Endodermal cell (in vitro differentiated cells): Measurements from ENCODE around the gene GOLT1A. TPM values are rescaled to one million over a fixed set of nuclear protein-coding genes. Genes with fewer than 3 reads are reported as not detected.

ENCODE experiments used
- DNase-seq: peaks from one replicate; pipeline ENCODE4 v3.0.0-alpha.2; 2017
- H3K27ac ChIP-seq: 2 replicates; pipeline ENCODE4 v1.5.1; 2013; ENCODE audit warnings: mild to moderate bottlenecking, low read depth, low read length, moderate library complexity
- H3K27me3 ChIP-seq: 2 replicates; pipeline ENCODE4 v1.6.1; 2013; ENCODE audit warnings: mild to moderate bottlenecking, low read length, moderate library complexity; ENCODE audit not compliant: insufficient read depth, control insufficient read depth, poor library complexity, severe bottlenecking
- H3K36me3 ChIP-seq: 2 replicates; pipeline ENCODE4 v1.7.0; 2013; ENCODE audit warnings: mild to moderate bottlenecking, low read length, moderate library complexity; ENCODE audit not compliant: control insufficient read depth, insufficient read depth
- H3K4me1 ChIP-seq: one replicate; pipeline ENCODE4 v1.7.0; 2013; ENCODE audit warnings: low read length; ENCODE audit not compliant: control insufficient read depth, insufficient read depth
- H3K4me3 ChIP-seq: 2 replicates; pipeline ENCODE4 v1.5.1; 2013; ENCODE audit warnings: mild to moderate bottlenecking, low read length, moderate library complexity
- H3K9ac ChIP-seq: 2 replicates; pipeline ENCODE4 v1.6.1; 2013; ENCODE audit warnings: mild to moderate bottlenecking, low read length, moderate library complexity; ENCODE audit not compliant: poor library complexity, severe bottlenecking; ENCODE audit errors: extremely low read depth
- H3K9me3 ChIP-seq: 2 replicates; pipeline ENCODE4 v1.6.1; 2013; ENCODE audit warnings: mild to moderate bottlenecking, low read length, moderate library complexity; ENCODE audit not compliant: control insufficient read depth
- H3K27ac Mint-ChIP-seq: 2 replicates; pipeline ENCODE4 v1.8.0; 2020; ENCODE audit warnings: mixed read lengths
- H3K27me3 Mint-ChIP-seq: 2 replicates; pipeline ENCODE4 v1.8.0; 2021; ENCODE audit warnings: mild to moderate bottlenecking, mixed read lengths; ENCODE audit not compliant: insufficient read depth
- H3K36me3 Mint-ChIP-seq: 2 replicates; pipeline ENCODE4 v1.8.0; 2020; ENCODE audit warnings: low read depth, mixed read lengths
- H3K4me1 Mint-ChIP-seq: 2 replicates; pipeline ENCODE4 v1.8.0; 2020; ENCODE audit warnings: mixed read lengths
- H3K4me3 Mint-ChIP-seq: 2 replicates; pipeline ENCODE4 v1.8.0; 2020; ENCODE audit warnings: mild to moderate bottlenecking, moderate library complexity, mixed read lengths
- H3K9me3 Mint-ChIP-seq: 2 replicates; pipeline ENCODE4 v1.8.0; 2020; ENCODE audit warnings: mild to moderate bottlenecking, mixed read lengths
- CTCF ChIP-seq: fragments of 200-600 bp; sonication (generic); conservative IDR thresholded peaks from 2 replicates; pipeline ENCODE4 v1.5.0; 2021; ENCODE audit warnings: antibody characterized with exemption, mild to moderate bottlenecking
- WGBS, 2 experiments: methylation state at CpG; one replicate each; pipeline versions ENCODE4 v1.1.5 to v1.1.7; 2013; ENCODE audit warnings: missing lambda C conversion rate in 2 of 2, mixed read lengths in 1 of 2; ENCODE audit not compliant: insufficient coverage in 1 of 2, insufficient read length in 1 of 2; 5-methylcytosine and 5-hydroxymethylcytosine counted together
- total RNA-seq, 2 donors: library from RNA; stranded (reverse); fragmentation: NEBNext Ultra II Directional in 1 of 2; extraction: Animal tissue kit (Norgen Biotek cat#: 25700) in 1 of 2; gene quantifications; 2 replicates in 1 of 2; 3 replicates in 1 of 2; pipeline ENCODE4 v1.2.1, GENCODE V29; 2021

Gene GOLT1A
- total RNA-seq, 2 donors from 2014 or later: 1.8 to 6.2 TPM

GRCh38 chr1:204227996-204228785 is 14.4 kb upstream of the GOLT1A start:
- 95% methylated on average over 12 to 20 of the region's 20 CpGs for WGBS, 2 experiments
- H3K9ac ChIP-seq: no peak overlapping the region
- H3K4me3 ChIP-seq: no peak overlapping the region
- no peak for DNase-seq
- no peak overlapping the region for H3K27ac ChIP-seq
- Mint-ChIP-seq H3K27ac (no peak overlapping the region), H3K27me3 (no peaks in the 10 kb centered on the region), H3K4me3 (no peak overlapping the region), H3K36me3 (peaks cover 64% of the 10 kb centered on the region), H3K9me3 (no peaks in the 10 kb centered on the region), H3K4me1 (no peaks in the 10 kb centered on the region)
- no peak for TF ChIP-seq CTCF
- H3K4me1 ChIP-seq: no peaks in the 10 kb centered on the region
- H3K36me3 ChIP-seq: peaks cover 9% of the 10 kb centered on the region
- no peaks in the 10 kb centered on the region for H3K27me3 ChIP-seq
- H3K9me3 ChIP-seq: no peaks in the 10 kb centered on the region

GRCh38 chr1:204227351-204227750 is 13.6 kb upstream of the GOLT1A start:
- no peak overlapping the region for H3K4me3 Mint-ChIP-seq
- Histone ChIP-seq H3K27ac (no peak overlapping the region), H3K27me3 (no peaks in the 10 kb centered on the region), H3K36me3 (peaks cover 6% of the 10 kb centered on the region), H3K4me1 (no peaks in the 10 kb centered on the region), H3K9me3 (no peaks in the 10 kb centered on the region), H3K4me3 (no peak overlapping the region), H3K9ac (no peak overlapping the region)
- no peaks in the 10 kb centered on the region for H3K4me1 Mint-ChIP-seq
- no peak for DNase-seq
- TF ChIP-seq CTCF: no peak
- no peaks in the 10 kb centered on the region for H3K9me3 Mint-ChIP-seq
- H3K27ac Mint-ChIP-seq: no peak overlapping the region
- no peaks in the 10 kb centered on the region for H3K27me3 Mint-ChIP-seq
- WGBS, 2 experiments: 90 to 94% methylated on average over 2 of the region's 2 CpGs
- H3K36me3 Mint-ChIP-seq: peaks cover 62% of the 10 kb centered on the region

- Histone ChIP-seq H3K9ac (no peak overlapping the region), H3K4me1 (no peaks in the 10 kb centered on the region), H3K36me3 (no peaks in the 10 kb centered on the region), H3K4me3 (no peak overlapping the region), H3K27me3 (no peaks in the 10 kb centered on the region), H3K27ac (no peak overlapping the region), H3K9me3 (no peaks in the 10 kb centered on the region)
- no peak for DNase-seq
- no peaks in the 10 kb centered on the region for H3K27me3 Mint-ChIP-seq
- no peak for TF ChIP-seq CTCF
- no peak overlapping the region for H3K27ac Mint-ChIP-seq
- H3K4me1 Mint-ChIP-seq: peaks cover 8% of the 10 kb centered on the region
- peaks cover 53% of the 10 kb centered on the region for H3K36me3 Mint-ChIP-seq
- no peak overlapping the region for H3K4me3 Mint-ChIP-seq
- 95 to 97% methylated on average over 5 to 16 of the region's 16 CpGs for WGBS, 2 experiments
- no peaks in the 10 kb centered on the region for H3K9me3 Mint-ChIP-seq
Measured at GRCh38 chr1:204225841-204226735, 12.3 kb upstream of the GOLT1A start.
